ENCODE data around the gene CEP78.

DNA sequence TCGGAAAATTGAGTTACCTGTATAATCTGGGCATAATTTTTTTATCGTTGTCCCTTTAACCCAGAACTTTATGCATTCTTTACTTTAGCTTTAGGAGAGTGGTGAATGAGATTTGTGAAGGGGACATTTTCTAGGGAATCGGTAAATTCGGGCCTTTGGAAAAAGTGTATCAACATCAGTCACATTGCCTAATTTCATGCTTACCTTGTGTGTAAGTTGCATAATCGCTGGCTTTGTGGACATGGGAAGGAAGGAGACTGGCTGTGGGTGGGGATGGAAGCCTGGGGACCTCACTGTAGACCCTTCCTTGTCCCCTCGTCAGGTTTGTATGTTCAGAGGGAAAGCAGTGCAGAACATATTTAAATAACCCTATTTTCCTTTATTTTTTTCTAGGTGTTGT, 64.3 kb downstream of the CEP78 start:
- TF ChIP-seq, protein P1, sequence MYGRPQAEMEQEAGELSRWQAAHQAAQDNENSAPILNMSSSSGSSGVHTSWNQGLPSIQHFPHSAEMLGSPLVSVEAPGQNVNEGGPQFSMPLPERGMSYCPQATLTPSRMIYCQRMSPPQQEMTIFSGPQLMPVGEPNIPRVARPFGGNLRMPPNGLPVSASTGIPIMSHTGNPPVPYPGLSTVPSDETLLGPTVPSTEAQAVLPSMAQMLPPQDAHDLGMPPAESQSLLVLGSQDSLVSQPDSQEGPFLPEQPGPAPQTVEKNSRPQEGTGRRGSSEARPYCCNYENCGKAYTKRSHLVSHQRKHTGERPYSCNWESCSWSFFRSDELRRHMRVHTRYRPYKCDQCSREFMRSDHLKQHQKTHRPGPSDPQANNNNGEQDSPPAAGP (tag by site-specific recombination; IDR thresholded peaks at IDR 0.05), result no peak
- TF ChIP-seq PRDM1 (tag by site-specific recombination; IDR thresholded peaks at IDR 0.05) (no peak), ZNF121 (tag by site-specific recombination; IDR thresholded peaks at IDR 0.05) (no peak), ZNF707 (tag by site-specific recombination; IDR thresholded peaks at IDR 0.05) (no peak), REPIN1 (tag by site-specific recombination; IDR thresholded peaks at IDR 0.05; ENCODE audit: low read depth) (no peak), ZBTB7A (tag by site-specific recombination; IDR thresholded peaks at IDR 0.05; ENCODE audit: low read depth) (no peak)
- TF ChIP-seq, protein P2, sequence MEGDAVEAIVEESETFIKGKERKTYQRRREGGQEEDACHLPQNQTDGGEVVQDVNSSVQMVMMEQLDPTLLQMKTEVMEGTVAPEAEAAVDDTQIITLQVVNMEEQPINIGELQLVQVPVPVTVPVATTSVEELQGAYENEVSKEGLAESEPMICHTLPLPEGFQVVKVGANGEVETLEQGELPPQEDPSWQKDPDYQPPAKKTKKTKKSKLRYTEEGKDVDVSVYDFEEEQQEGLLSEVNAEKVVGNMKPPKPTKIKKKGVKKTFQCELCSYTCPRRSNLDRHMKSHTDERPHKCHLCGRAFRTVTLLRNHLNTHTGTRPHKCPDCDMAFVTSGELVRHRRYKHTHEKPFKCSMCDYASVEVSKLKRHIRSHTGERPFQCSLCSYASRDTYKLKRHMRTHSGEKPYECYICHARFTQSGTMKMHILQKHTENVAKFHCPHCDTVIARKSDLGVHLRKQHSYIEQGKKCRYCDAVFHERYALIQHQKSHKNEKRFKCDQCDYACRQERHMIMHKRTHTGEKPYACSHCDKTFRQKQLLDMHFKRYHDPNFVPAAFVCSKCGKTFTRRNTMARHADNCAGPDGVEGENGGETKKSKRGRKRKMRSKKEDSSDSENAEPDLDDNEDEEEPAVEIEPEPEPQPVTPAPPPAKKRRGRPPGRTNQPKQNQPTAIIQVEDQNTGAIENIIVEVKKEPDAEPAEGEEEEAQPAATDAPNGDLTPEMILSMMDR (tag by site-specific recombination; IDR thresholded peaks at IDR 0.05), result no peak
- TF ChIP-seq, protein P3, sequence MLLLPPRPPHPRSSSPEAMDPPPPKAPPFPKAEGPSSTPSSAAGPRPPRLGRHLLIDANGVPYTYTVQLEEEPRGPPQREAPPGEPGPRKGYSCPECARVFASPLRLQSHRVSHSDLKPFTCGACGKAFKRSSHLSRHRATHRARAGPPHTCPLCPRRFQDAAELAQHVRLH (tag by site-specific recombination; IDR thresholded peaks at IDR 0.05), result no peak

All from HEK293 (cell line).